ENCODE data around the gene LENG1. TPM values are rescaled to one million over a fixed set of nuclear protein-coding genes. Genes with fewer than 3 reads are reported as not detected.

LENG1 gene
- total RNA-seq, 1 donor from 2014 or later, result 3.4 TPM

DNA sequence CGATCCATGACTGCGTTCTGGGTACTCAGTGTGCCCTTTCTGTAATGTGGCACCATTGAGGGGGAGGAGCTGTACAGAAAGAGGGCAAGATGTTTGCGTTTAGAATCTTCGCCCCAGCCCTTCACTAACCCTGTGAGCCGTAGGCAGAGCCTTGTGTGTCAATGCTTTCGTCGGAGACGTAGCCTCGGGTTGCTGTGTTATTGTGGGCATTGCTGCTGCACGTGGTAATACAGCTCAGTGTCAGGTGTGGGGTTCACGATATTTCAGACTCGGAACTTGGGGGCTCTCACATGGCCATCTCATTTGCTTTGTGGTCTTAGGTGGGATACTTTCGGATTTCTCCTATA is 47.3 kb upstream of the LENG1 start:
- no peak overlapping the region for H3K27ac Mint-ChIP-seq (ENCODE audit: unreplicated experiment)
- H3K4me3 Mint-ChIP-seq (ENCODE audit: unreplicated experiment), result no peak overlapping the region
- peaks cover 40% of the 10 kb centered on the region for H3K36me3 Mint-ChIP-seq (ENCODE audit: low read depth, unreplicated experiment)
- peaks cover 23% of the 10 kb centered on the region for H3K4me1 Mint-ChIP-seq (ENCODE audit: unreplicated experiment)
- peaks cover 11% of the 10 kb centered on the region for H3K27me3 Mint-ChIP-seq (ENCODE audit: unreplicated experiment)
- DNase-seq (ENCODE audit: low spot score), result no peak
- no peaks in the 10 kb centered on the region for H3K9me3 Mint-ChIP-seq (ENCODE audit: unreplicated experiment)
- TF ChIP-seq, protein P1, sequence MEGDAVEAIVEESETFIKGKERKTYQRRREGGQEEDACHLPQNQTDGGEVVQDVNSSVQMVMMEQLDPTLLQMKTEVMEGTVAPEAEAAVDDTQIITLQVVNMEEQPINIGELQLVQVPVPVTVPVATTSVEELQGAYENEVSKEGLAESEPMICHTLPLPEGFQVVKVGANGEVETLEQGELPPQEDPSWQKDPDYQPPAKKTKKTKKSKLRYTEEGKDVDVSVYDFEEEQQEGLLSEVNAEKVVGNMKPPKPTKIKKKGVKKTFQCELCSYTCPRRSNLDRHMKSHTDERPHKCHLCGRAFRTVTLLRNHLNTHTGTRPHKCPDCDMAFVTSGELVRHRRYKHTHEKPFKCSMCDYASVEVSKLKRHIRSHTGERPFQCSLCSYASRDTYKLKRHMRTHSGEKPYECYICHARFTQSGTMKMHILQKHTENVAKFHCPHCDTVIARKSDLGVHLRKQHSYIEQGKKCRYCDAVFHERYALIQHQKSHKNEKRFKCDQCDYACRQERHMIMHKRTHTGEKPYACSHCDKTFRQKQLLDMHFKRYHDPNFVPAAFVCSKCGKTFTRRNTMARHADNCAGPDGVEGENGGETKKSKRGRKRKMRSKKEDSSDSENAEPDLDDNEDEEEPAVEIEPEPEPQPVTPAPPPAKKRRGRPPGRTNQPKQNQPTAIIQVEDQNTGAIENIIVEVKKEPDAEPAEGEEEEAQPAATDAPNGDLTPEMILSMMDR (IDR thresholded peaks at IDR 0.05; ENCODE audit: unreplicated experiment), result no peak

DNA sequence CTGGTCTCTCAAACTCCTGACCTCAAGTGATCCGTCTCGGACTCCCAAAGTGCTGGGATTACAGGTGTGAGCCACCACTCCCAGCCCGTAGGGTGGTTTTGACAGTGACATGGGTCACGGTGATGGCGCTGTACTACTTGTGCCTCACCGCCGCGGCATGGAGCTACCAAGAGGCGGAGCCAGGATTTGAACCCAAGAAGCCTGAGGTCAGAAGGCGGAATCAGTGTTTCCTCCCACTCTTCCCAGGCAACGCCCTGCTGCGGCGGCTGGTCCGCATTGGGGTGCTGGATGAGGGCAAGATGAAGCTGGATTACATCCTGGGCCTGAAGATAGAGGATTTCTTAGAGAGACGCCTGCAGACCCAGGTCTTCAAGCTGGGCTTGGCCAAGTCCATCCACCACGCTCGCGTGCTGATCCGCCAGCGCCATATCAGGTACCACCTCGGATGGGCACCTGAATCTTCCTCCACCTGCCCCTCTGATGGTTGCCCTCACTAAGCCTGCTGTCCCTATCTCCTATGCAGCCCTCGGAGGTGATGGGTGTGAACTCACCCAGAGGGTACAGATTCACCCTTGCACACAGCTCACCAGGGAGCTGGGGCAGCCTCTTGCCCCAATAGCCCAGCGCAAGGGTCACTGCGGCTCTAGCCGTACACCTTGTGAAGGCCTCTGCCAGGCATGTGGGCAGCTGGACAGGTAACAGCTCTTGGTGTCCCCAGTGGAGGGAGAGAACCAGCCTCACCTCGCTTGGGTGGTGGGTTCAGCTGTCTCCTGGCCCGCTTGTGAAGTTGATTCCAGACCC is 46.7 kb upstream of the LENG1 start:
- H3K27me3 Mint-ChIP-seq (ENCODE audit: unreplicated experiment), result peaks cover 12% of the 10 kb centered on the region
- TF ChIP-seq, protein P1 (IDR thresholded peaks at IDR 0.05; ENCODE audit: unreplicated experiment), result no peak
- H3K9me3 Mint-ChIP-seq (ENCODE audit: unreplicated experiment), result no peaks in the 10 kb centered on the region
- H3K4me3 Mint-ChIP-seq (ENCODE audit: unreplicated experiment), result no peak overlapping the region
- H3K36me3 Mint-ChIP-seq (ENCODE audit: low read depth, unreplicated experiment), result peaks cover 41% of the 10 kb centered on the region
- no peak overlapping the region for H3K27ac Mint-ChIP-seq (ENCODE audit: unreplicated experiment)
- H3K4me1 Mint-ChIP-seq (ENCODE audit: unreplicated experiment), result peaks cover 28% of the 10 kb centered on the region
- DNase-seq (ENCODE audit: low spot score), result no peak

DNA sequence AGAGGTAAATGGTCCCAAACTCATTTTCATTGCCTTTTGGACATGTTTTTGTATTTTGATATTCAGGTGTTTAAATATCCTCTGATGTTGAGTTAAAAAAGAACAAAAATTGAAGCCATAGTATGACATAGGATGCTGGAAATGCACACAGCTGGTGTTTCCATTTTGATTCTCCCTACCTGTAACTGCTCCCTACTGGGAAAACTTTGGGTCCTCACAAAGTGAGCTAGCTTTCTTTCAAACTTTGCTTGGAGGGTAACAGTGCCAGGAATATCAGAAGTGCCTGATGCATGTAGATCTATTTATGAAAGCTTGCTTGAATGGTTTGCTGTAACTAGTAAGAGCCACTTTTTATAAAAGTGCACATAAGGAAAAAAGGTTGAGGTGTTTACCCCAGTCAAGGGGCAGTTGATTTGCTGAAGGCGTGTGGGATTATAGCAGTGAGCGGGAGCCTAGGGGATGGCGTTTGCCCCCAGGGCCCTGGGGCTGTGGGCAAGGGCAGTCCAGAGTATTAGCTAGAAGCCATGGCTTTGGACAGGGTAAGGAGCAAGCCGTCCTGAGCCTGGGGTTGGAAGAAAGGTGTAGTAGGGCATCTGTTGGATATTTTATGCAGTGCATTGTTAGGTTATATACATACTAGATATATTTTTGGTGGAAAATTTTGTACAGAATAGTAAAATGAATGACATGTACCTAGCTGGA is 45.4 kb upstream of the LENG1 start:
- DNase-seq (ENCODE audit: low spot score), result no peak
- H3K36me3 Mint-ChIP-seq (ENCODE audit: low read depth, unreplicated experiment), result peaks cover 36% of the 10 kb centered on the region
- no peak overlapping the region for H3K4me3 Mint-ChIP-seq (ENCODE audit: unreplicated experiment)
- no peaks in the 10 kb centered on the region for H3K9me3 Mint-ChIP-seq (ENCODE audit: unreplicated experiment)
- H3K27ac Mint-ChIP-seq (ENCODE audit: unreplicated experiment), result peak overlapping the region; percentile 11
- peaks cover 7% of the 10 kb centered on the region for H3K27me3 Mint-ChIP-seq (ENCODE audit: unreplicated experiment)
- TF ChIP-seq, protein P1 (IDR thresholded peaks at IDR 0.05; ENCODE audit: unreplicated experiment), result no peak
- peaks cover 30% of the 10 kb centered on the region for H3K4me1 Mint-ChIP-seq (ENCODE audit: unreplicated experiment)

DNA sequence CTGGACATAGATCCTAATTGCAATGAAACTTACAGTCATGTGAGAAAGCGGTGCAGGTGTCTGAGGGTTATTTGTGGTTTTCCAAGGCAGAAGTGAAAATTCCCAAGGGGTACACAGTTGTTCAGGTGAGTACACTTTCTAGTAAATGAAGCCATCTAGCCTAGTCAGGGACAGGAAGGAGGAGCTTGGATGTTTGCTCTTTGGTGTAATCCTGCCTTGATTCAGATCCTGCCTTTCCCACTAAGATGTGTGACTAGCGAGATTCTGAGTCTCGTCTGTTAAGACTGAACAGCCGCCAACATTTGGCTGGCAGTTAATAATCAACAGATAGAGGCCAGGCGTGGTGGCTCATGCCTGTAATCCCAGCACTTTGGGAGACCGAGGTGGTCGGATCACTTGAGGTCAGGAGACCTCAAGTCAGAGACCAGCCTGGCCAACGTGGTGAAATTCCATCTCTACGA is 43.7 kb upstream of the LENG1 start:
- peaks cover 9% of the 10 kb centered on the region for H3K27me3 Mint-ChIP-seq (ENCODE audit: unreplicated experiment)
- peaks cover 31% of the 10 kb centered on the region for H3K36me3 Mint-ChIP-seq (ENCODE audit: low read depth, unreplicated experiment)
- H3K9me3 Mint-ChIP-seq (ENCODE audit: unreplicated experiment), result no peaks in the 10 kb centered on the region
- peaks cover 30% of the 10 kb centered on the region for H3K4me1 Mint-ChIP-seq (ENCODE audit: unreplicated experiment)
- DNase-seq (ENCODE audit: low spot score), result no peak
- H3K4me3 Mint-ChIP-seq (ENCODE audit: unreplicated experiment), result peak overlapping the region; percentile 97
- TF ChIP-seq, protein P1 (IDR thresholded peaks at IDR 0.05; ENCODE audit: unreplicated experiment), result no peak
- H3K27ac Mint-ChIP-seq (ENCODE audit: unreplicated experiment), result peak overlapping the region; percentile 57

DNA sequence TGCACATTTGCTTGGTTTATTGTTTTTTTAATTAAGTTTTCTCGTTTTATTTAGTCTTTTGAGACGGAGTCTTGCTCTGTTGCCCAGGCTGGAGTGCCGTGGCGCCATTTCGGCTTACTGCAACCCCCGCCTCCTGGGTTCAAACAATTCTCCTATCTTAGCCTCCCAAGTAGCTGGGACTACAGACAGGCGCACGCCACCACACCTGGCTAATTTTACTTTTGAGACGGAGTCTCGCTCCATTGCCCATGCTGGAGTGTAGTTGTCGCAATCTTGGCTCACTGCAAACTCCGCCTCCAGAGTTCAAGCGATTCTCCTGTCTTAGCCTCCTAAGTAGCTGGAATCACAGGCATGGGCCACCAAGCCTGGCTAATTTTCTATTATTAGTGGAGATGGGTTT is 42.5 kb upstream of the LENG1 start:
- peaks cover 26% of the 10 kb centered on the region for H3K4me1 Mint-ChIP-seq (ENCODE audit: unreplicated experiment)
- H3K9me3 Mint-ChIP-seq (ENCODE audit: unreplicated experiment), result no peaks in the 10 kb centered on the region
- TF ChIP-seq, protein P1 (IDR thresholded peaks at IDR 0.05; ENCODE audit: unreplicated experiment), result no peak
- peak overlapping the region; percentile 97 for H3K4me3 Mint-ChIP-seq (ENCODE audit: unreplicated experiment)
- peaks cover 8% of the 10 kb centered on the region for H3K27me3 Mint-ChIP-seq (ENCODE audit: unreplicated experiment)
- H3K36me3 Mint-ChIP-seq (ENCODE audit: low read depth, unreplicated experiment), result peaks cover 19% of the 10 kb centered on the region
- DNase-seq (ENCODE audit: low spot score), result no peak
- H3K27ac Mint-ChIP-seq (ENCODE audit: unreplicated experiment), result peak overlapping the region; percentile 99
